Inflammatory macrophage treated with lipopolysaccharide for 4 hours (primary cell): Measurements from ENCODE around the gene PYGM.

ENCODE experiments used
- DNase-seq: peaks from one replicate; pipeline ENCODE4 v3.0.0-alpha.2; 2020

The PYGM gene

DNA sequence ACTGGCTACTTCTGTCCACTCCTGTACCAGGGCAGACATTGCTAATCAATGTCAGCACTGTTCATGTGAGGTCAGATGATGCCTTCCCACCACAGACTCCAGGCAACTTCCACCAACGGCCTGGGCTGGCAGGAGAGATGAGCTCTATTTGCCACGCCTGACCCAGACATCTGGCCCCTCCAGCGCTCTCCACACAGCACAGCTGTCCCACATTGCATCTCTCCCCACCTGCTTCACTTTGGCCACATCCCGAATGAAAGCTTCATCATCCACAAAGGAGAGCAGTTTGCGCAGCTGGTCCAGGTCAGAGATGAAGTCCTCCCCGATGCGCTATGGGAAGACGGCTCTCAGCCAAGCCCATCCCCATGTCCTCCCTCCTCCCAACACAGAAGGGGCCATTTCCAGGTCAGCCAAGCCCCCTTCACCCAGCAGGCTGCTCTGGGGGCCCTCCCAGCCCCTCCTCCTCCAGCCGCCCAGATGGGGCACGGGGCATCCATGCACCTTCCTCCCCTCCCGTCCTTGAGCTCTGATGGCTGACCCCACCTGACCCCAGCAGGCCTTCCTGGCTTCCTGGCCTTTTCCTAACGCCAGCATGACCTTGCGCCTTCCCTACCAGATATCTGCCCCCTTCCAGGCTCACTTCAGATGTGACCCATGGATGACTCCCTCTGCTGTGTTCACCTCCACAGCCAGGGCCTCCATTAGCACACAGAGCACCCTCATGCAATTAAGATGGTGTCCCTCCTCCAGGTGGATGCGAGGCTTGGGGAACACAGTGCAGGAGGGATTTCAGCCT is 7.4 kb downstream of the PYGM start:
- DNase-seq: no peak

DNA sequence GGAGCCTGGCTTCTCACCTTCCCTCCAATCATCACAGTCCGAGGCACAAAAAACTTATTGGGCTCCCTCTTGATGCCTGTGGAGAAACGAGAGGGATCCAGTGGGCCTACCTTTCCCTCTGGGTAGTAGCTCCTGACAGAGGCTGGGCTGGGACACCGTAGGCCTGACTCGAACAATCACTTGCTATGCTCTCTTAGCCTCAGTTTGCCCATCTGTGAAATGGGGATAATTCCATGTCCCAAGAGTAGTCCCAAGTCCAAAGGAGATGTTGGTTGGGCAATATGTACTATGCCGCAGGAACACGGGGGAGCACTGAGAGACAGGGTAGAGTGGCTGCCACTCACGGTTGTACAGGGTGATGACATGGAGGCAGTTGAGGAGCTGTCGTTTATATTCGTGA is 8.2 kb downstream of the PYGM start:
- DNase-seq: no peak

DNA sequence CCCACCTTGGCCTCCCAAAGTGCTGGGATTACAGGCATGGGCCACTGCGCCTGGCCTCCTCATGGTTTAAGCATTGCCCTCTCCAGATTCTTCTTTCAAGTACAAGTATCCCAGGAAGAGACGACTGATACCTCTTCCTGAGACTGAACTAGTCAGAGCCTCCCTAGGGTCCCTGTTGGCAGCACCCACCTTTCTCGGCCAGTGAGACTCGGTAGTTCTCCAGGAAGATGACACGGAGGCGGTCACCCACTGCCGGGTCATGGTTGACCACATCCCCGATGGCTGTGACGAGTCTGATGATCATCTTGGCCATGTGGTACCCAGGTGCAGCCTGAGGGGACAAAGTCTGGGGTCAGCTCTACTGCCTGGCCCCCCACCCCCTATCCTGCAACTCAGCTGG is 8.6 kb downstream of the PYGM start:
- DNase-seq: no peak

DNA sequence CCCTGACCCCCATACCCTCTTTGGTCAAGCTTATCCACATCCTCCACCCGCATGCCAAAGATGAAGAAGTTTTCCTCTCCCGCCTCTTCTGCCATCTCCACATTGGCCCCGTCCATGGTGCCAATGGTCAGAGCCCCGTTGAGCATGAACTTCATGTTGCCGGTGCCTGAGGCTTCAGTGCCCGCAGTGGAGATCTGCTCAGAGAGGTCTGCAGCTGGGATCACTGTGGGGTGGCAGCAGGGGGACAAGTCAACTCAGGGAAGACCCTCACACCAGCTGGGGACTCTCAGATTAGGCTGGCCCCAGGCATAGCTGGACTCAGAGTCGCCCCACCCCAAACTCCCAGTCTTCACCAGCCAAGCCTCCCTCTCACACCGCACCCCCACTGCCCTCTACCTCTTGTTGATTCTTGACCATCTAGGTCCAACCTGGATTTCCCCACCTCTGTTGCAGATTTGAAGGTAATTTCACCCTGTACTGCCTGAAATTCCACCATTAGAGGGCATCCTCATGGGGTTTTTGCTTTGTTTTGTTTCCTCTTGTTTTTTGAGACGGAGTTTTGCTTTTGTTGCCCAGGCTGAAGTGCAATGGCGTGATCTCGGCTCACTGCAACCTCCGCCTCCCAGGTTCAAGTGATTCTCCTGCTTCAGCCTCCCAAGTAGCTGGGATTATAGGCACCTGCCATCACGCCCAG is 9.3 kb downstream of the PYGM start:
- no peak for DNase-seq

DNA sequence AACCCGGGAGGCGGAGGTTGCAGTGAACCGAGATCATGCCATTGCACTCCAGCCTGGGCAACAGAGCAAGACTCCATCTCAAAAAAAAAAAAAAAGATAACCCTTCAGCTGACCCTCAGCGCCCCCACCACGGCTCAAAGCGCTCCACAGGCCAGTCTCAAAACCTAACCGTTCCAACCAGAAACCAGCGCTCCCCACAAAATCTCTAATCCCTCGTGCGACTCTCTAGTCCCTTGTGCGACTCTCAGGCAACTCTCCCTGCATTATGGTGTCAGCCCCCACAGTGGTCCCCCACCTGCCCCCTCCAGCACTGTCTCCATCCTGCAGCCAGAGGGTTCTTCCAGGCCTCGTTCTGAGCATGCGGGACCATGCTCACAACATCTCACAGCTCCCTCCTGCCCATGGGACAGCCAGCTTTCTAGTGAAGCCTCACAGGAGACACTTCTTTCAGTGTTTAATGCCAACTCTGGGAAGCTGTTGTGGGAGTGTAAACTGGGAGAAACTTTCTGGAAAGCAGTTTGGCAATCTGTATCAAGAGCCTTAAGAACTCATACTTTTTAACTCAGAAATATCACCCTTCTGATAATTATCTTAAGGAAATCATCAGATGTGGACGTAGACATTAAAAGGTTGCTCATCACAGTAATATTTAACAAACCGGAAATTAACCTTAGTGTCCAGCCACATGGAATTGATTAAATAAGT is 11.7 kb downstream of the PYGM start:
- DNase-seq: no peak

DNA sequence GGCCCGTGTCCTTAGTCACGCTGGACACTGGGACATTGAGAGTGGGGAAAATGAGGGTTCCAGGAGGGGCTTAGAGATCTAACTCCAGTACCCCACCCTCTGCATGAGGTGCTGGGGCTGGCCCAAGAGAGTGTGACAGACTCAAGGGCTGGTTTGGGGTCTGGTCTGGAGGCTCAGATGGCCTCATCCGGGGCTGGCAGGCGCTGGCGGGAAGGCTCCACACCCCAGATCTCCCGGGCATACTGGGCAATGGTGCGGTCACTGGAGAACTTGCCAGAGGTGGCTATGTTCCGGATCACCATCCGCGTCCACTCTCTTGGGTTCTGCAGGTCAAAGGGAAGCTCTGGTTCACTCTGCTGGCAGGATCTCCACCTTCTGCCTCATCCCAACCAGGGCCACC is 13.3 kb downstream of the PYGM start:
- no peak for DNase-seq

DNA sequence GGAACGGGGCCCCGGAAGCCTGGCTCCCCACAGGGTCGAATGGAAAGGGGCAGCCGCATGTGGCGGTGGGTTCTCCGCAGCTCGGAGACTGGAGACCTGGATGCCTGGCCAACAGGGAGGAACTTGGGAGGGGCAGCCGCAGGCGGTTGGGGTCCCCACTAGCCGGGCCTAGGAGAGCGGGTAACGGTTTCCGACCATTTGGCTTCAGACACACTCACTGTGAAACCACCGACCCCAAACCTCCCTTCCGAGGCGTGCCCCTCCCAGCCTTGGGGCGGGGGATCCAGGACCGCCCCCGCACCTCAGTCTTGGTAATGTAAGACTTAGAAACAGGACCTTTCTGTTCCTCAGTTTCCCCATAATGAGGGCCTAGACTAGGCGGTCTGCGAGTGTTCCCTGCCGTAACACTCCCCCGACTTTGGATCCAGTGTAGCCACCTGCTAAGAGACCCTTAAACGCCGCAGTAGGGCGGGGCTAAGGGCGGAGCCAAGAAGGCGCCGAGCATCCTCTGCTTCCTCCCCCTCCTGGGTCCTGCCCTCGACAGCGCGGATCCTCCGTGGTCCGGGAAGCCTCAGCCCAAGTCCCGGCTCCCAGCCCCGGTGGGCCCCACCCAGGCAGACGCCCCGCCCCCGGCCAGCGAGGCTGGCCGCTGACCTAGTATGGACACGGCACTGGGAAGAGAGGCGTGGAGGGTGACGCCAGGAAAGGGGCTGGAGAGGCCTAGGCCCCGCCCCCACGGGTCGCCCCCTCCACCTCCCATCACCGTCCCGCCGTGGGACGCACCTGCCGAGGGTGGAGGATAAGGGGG is 14.0 kb downstream of the PYGM start:
- DNase-seq: peak; percentile 68

DNA sequence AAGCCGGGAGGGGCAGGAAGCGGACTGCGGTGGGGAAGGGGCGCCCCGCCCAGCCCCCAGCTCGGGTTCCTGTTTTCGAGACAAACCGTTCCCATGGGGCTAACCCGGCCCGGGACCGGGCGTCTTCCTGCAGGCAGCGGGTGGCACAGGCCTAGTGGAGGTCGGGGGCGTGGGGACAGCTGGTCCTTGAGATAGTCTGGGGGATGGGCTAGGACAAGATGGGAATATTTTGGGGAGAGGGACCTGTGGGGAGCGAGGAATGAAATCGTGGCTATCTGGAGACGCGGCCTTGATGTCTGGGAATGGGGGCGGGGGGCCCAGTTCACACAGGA is 14.6 kb downstream of the PYGM start:
- DNase-seq: peak; percentile 22

DNA sequence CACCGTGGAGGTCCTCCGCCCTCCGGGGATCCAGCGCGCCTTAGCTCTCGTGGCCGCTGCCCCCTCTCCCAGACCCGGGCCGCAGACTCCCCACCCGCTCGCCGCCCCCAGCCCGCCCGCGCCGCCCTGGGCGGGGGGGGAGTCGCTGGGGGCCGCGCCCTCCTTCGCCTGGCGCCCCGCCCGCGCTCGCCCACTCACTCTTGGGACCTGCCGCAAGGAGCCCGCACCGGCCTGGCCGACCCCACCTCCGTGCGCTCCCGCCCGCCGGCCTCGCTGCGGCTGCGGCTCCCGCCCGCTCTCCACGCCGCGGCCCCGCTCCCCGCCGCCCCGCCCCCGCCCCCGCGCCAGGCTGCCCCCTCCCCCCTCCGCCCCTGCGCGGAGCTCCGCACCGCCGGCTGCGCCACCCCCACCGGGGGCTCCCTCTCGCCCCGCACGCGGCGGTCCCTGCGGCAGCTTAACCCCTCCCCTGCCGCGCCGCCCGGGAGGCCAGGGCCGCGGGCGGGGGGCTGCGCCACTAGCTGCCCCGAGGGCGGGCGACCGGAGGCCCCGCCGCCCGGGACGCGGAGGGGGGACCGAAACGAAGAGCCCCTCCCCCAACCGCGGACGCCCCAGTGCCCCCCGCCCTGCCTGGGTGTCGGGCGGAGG is 15.1 kb downstream of the PYGM start:
- DNase-seq: no peak

DNA sequence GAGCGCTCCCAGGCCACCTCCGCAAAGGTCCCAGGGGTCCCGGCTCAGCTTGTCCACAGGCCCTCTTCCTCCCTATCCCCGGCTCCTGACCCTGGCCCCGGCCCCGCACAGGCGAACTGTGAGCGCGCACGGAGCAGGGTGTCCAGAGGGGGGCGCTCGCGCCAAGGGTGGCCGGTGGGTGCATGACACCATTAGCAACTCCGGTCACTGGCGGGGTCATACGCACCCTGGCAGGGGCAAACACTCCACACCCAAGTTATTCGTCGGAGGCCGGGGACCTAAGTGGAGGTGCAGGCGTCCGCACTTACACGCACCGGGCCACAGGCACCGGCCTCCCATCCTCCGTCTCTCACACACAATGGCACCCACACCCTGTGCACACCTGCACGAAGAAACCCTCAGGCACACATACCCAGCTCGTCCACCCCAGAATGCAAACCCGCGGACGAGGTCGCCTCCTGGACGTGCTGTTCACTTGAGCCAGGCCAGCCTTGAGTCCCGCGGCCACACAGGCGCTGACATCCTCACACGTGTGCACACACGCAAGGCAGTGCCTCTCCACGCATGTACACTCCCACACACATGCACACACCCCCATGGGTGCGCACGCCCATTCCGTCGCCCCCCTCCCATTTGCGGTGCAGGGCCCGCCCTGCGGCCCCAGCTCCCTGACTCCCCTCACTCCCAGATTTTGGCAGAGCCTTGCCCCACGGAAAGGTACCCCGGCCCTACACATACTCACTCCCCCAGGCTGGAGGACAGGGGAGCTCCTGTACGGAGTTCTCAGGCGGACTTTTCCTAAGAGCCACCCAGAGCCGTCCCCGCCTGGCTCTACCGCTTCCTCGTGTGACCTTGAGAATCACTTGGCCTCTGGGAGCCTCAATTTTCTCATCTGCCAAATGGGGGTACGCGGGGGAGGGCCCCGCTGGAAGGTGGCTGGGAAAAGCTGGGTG is 15.9 kb downstream of the PYGM start, which contains the start of gene RASGRP2:
Gene RASGRP2, minus strand, starts transcription at position 552 of the 953 bp plus-strand sequence. CDS start 1,276 bp downstream, outside the sequence.
- peak; percentile 66 for DNase-seq

DNA sequence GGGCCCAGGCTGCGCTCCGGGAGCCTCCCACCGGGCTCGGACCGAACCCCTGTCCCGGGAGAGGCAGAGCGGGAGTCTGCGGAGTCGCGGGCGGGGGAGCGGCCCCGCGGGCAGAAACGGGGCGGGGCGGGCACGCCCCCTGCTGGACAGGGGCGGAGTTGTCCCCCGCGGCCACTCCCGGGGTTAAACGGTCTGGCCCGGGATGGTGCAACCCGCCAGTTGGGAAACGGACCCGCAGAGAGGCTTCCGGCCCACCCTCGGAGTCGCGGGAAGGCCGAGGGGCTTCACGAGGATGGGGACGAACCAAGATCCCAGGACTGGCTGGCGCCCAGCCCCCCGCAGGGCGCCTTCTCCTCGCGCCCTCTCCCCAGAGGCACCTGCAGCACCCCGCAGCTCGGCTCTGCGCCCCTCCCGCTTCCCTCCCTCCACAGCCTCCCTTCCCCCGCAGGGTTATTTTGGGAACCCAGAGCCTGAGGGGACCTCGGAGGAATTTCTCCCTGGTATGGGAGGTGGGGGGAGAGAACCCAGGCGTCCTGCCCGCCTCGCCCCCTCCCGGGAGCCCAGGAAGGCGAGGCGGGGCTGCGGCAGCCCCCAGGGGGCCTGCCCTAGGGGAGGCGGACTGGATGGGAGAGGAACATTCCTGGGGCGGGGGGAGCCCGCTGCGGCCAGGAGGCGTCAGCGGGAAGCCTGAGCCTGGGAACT is 16.7 kb downstream of the PYGM start:
- peak; percentile 77 for DNase-seq

DNA sequence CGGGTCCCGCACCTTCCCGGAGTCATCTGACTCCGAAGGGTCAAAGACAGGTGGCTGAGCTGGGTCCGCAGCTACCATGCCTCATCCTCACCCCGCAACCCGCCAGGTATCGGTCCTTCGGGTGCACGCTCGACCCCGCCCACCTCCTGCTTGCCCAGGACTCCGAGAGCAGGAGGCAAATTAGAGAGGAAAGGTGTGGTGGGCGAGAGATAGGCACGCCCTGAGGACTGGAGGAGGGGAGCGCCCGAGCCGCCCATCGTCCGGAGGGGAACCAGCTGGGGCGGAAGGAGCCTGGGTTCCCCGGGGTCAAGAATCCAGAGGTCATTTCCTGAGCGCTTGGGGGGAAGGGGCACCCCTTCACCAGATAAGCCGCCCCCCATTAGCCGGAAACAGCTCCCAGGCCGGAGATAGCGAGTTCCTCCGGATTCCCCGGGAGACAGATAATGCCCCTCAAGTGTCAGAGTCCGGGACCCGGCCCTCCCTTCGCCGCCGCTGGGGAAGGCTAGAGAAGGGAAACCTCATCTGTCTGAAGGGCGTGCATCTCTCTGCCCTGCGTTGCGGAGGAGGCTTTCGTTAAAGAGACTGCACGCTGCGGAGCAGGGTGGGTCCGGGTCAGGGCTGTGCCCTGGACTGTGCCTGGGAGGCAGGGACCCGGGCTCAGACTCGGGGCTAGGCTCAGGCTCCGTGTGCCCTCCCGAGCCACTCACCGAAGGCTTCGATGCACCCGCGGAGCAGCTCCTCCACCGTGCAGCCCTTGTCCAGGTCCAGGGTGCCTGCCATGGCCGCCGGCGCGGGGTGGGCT is 17.5 kb downstream of the PYGM start:
- peak; percentile 32 for DNase-seq

DNA sequence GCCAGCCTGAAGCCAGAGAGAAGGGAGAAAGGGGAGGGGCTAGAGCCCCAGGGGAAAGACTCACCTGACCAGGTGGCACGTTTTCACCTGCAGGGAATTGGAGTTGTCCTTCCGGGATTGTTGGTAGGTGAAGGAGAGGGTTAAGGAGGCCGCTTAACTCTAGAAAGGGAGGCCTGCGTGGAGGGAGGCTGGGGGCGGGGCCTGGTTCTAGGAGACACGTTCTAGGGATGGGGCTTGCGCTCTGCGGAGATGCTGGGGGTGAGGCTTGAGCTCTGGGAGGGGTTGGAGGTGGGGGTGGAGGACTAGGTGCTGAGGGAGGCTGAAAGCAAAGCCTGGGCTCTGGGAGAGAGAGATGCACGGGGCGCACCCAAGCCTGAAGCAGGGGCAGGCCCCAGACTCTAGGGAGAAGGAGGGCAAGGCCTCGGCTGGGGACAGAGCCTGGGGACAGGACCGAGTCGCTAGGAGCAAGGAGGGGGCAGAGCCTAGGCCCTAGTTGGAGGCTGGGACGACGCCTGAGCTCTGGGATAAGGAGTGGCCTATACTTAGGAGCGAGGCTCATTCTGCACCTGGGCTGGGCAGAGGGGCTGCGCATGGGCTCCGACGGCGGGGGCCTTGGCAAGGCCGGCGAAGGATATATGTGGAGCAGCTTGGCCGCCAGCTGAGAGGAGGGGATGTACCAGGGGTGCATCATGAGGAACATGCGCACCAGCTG is 18.2 kb downstream of the PYGM start:
- DNase-seq: no peak

DNA sequence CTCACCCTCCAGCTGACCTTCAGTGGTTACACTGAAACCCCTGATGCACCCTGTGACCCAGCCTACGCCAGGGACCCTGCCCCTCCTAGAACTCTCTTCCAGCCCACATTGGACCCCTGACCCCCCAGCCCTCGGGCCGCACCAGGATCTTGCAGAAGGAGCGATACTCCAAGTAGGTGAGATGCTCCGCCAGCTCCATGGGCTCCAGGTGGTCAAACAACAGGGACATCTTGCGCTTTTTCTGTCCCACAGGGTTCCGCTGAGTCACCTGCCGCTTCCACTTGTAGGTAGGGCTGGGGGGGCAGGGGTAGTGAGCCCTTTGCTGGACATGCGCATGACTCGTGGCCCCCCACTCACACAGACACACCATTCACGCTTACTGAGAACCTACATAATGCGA is 19.9 kb downstream of the PYGM start:
- no peak for DNase-seq

DNA sequence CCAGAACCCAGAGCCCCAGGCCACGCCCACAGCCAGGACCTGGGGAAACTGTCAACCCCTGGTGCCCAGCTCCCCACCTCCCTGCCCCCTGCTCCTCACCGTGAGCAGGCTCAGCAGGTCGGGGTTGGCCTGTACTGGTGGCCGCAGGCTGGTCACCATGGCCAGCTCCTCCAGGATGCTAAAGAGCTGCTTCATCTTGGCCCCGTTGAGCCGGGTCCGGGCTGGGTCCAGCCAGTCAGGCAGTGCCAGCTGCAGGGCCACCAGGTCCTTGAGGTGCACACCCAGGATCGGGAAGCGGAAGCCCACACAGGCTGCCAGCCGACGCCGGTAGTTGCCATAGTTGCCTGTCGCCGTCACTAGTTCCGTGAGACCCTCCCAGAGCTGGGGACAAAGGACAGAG is 23.1 kb downstream of the PYGM start:
- DNase-seq: no peak

DNA sequence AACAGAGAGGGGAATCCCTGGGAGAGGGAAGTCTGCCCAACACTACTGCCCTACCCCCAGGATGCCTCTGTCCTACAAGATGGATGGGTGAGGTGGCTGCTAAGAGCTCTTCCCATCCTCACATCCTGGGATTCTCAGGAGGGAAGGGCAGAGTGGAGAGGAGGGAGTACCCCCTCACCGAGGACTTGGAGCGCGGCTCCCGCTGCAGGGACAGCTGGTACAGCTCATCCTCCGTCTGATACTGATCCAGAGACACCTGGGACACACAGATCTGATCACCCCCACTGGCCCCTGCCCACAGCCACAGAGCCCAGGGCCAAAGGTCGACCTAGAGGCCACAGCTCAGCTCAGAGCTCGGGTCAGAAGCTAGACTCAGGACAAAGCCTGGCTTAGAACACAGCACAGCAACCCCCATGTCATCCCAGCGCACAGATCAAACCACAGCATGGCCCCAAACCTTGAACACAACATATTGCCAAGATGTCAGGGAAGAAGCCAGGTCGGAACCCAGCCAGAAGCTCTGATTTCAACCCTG is 24.0 kb downstream of the PYGM start:
- DNase-seq: no peak

DNA sequence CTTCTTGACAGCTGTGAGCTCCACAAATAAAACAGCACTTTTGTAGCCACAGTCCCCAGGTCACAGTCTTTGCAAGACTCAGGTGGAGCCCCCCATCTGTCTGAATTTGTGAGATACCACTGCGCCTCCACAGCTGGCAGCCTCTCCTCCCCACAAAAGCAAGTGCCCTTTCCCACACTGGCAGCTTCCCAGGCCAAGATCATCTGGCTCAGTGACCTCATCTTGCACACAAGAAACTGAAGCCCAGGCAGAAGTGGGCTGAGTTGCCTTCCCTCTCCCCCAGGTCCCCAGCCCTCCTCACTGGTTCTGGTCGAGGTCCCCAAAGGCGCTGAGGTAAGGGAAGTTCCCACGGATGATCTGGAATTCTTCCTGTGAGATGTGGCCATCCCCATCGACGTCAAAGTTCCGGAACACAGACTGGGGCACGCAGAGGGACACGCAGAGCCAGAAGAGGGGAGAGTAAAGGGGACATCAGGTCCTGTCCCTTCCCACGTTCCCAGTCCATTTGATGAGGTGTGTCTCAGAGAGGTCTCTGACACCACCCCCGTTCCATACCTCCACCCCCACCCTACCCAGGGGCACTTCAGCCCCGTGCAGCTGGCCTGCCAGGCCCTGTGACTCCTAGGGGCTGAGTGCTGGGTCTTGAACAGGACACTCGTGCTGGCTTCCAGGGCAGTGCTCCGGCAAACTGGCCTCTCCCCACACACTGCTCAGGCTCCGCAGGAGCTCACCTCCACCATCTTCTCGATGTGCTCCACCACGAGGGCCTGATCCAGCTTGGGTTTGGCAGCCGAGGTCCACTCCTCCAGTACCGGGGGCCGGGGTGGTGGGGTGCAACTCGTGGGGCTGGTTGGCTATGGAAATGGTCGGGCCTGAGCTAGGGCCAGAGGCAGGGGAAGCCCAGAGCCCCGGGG is 24.7 kb downstream of the PYGM start:
- peak; percentile 17 for DNase-seq

DNA sequence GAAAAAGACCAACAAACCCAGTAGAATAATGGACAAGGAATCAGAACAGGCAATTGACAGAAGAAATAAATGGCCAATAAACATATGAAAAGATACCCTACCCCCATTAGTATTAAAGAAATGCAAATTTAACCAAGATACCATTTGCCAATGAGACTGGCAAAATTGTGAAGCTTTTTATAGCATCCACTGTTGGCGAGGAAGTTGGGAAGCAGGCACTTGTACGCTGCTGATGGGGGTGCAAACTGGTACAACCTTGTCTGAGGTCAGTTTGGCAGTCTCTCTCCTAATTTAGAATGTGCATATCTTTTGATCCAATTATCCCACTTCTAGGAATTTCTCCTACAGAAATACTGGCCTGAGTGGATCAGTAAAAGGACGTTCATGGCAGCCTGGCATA is 28.2 kb downstream of the PYGM start:
- DNase-seq: no peak
